Activated naive CD4-positive, alpha-beta T cell treated with anti-CD3 and anti-CD28 coated beads, Interleukin-2, amount 50 U/mL, for 72 hours (primary cell): ENCODE measurements around the gene APOBEC2. TPM values are rescaled to one million over a fixed set of nuclear protein-coding genes. Genes with fewer than 3 reads are reported as not detected.
"Not testable (repeated sequence)": the region's sequence is repeated elsewhere in the genome, so short reads cannot be mapped to it uniquely, and the experiment has no call there.

Experiments used
- ATAC-seq, 2 donors: fragments of 150-1000 bp; cut with Tn5 transposase; 2 replicates each; pipeline ENCODE4 v1.10.0; 2021; ENCODE audit warnings: mild to moderate bottlenecking in 2 of 2, moderate library complexity in 2 of 2
- DNase-seq, 2 donors: peaks; one replicate each; pipeline ENCODE4 v3.0.0; 2021 to 2022; ENCODE audit warnings: low spot score in 2 of 2
- H3K27ac Mint-ChIP-seq, 2 donors: one replicate each; pipeline ENCODE4 v1.8.0; 2022; ENCODE audit warnings: mild to moderate bottlenecking in 2 of 2, mixed read lengths in 2 of 2
- H3K36me3 Mint-ChIP-seq, 2 donors: one replicate each; pipeline ENCODE4 v1.8.0; 2022; ENCODE audit warnings: mixed read lengths in 2 of 2
- H3K9me3 Mint-ChIP-seq, 2 donors: one replicate each; pipeline ENCODE4 v1.8.0; 2022; ENCODE audit warnings: mixed read lengths in 2 of 2
- total RNA-seq, 2 donors: library from RNA; stranded (reverse); gene quantifications; one replicate each; pipeline ENCODE4 v1.2.3, GENCODE V29; 2022

APOBEC2 gene
- total RNA-seq: not detected

- H3K9me3 Mint-ChIP-seq: no peaks in the 10 kb centered on the region
- peaks cover 6 to 11% of the 10 kb centered on the region in 2 donors for H3K36me3 Mint-ChIP-seq
- peak within 1 kb of the TSS; percentile 69 to 78 for H3K27ac Mint-ChIP-seq
- DNase-seq: no peak
- no peak for ATAC-seq
Observed at GRCh38 chr6:41053041-41053440, at the start of gene APOBEC2. Gene APOBEC2, plus strand, starts transcription at chr6:41053202. Its CDS starts 146 bp downstream, at chr6:41053348.

GRCh38 chr6:41006217-41006616 is 46.8 kb upstream of the APOBEC2 start:
- H3K27ac Mint-ChIP-seq, H3K36me3 Mint-ChIP-seq, H3K9me3 Mint-ChIP-seq: not testable (repeated sequence)
- peak; percentile 68 to 78 for ATAC-seq
- DNase-seq: peak in 1 of 2 donors; percentile 69

GRCh38 chr6:41006980-41007379 is 46.0 kb upstream of the APOBEC2 start:
- not testable (repeated sequence) for H3K36me3 Mint-ChIP-seq, DNase-seq, H3K9me3 Mint-ChIP-seq, ATAC-seq, H3K27ac Mint-ChIP-seq

GRCh38 chr6:41008011-41008410 is 45.0 kb upstream of the APOBEC2 start:
- Mint-ChIP-seq H3K36me3 (no peaks in the 10 kb centered on the region), H3K9me3 (no peaks in the 10 kb centered on the region), H3K27ac (no peak overlapping the region)
- DNase-seq (no peak), ATAC-seq (no peak)

- no peak for ATAC-seq
Observed at GRCh38 chr6:41009669-41010068, 43.3 kb upstream of the APOBEC2 start.

DNA sequence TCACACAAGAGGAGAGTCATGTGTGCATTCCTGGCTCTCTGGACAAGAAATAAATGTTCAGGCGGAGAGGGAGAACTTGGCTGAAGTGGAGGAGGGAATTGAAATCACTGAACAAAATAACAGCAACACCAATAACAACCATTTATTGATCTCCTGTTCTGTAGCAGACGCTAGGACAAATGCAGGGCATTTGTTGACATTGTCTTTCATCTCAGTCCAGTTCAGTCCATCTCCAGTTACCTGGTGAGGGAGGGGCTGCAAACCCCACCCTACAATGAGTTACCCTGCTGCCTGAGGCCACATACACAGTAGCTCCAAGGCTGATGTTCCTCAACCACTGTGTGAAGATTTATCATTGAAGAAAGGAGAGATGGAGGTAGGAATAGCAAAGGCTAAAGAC is 41.3 kb upstream of the APOBEC2 start:
- no peaks in the 10 kb centered on the region for H3K36me3 Mint-ChIP-seq
- DNase-seq (no peak), ATAC-seq (no peak)
- no peaks in the 10 kb centered on the region for H3K9me3 Mint-ChIP-seq
- H3K27ac Mint-ChIP-seq: no peak overlapping the region

More at GRCh38 chr6:41009669-41010068, 43.3 kb upstream of the APOBEC2 start:
- Mint-ChIP-seq H3K27ac (no peak overlapping the region), H3K36me3 (no peaks in the 10 kb centered on the region), H3K9me3 (no peaks in the 10 kb centered on the region)
- no peak for DNase-seq

DNA sequence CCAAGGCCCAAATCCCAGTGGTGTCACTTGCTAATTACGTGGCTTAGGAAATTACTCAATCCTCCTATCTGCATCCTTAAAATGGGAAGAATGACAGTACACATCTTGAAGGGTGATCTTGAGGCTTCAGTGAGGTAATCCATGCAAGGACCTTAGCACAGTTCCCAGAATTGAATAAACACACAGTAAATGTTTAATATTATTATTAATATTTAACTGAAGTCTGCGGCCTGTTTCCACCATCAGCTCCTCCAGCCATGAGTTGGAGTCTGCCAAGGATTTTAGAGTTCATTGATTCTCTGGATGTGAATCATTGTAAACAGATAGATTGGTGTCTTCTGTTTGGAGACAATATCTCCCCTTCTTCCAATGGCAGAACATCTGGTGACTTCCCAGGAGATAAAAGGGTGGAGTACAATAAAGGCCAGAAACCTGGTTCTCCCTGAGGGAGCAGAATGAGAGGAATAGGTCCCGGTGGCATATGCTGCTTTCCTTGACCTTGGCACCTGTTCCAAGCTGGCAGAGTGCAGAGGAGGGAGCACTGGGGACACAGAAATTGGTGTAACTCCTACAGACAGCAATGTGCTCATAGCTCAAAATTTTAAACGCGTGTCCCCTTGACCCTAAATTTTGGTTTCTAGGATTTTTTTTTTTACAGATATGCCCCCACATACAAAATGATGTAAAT is 39.4 kb upstream of the APOBEC2 start:
- ATAC-seq: no peak
- H3K27ac Mint-ChIP-seq: no peak overlapping the region
- H3K9me3 Mint-ChIP-seq: no peaks in the 10 kb centered on the region
- DNase-seq: no peak
- H3K36me3 Mint-ChIP-seq: no peaks in the 10 kb centered on the region

DNA sequence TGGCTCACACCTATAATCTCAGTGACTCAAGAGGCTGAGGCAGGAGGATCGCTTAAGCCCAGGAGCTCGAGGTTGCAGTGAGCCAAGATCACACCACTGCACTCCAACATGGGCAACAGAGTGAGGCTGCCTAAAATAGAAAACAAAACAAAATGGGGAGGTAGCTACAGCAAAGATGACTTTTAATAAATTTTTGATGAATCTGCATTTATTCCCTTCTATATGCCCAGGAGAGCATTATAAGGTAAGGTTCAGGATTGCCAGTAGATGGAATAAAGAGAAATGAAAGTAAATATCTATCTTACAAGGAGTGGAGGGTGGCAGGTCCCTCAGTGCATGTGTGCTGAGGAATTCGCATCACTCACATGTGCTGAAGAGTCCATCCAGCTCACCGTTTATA is 38.2 kb upstream of the APOBEC2 start:
- H3K36me3 Mint-ChIP-seq: no peaks in the 10 kb centered on the region
- DNase-seq: no peak
- H3K9me3 Mint-ChIP-seq: no peaks in the 10 kb centered on the region
- ATAC-seq: no peak
- H3K27ac Mint-ChIP-seq: no peak overlapping the region

DNA sequence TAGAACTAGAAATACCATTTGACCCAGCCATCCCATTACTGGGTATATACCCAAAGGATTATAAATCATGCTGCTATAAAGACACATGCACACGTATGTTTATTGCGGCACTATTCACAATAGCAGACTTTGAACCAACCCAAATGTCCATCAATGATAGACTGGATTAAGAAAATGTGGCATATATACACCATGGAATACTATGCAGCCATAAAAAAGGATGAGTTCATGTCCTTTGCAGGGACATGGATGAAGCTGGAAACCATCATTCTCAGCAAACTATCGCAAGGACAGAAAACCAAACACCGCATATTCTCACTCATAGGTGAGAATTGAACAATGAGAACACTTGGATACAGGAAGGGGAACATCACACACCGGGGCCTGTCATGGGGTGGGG is 37.1 kb upstream of the APOBEC2 start:
- not testable (repeated sequence) for ATAC-seq, H3K36me3 Mint-ChIP-seq, H3K9me3 Mint-ChIP-seq, DNase-seq, H3K27ac Mint-ChIP-seq

DNA sequence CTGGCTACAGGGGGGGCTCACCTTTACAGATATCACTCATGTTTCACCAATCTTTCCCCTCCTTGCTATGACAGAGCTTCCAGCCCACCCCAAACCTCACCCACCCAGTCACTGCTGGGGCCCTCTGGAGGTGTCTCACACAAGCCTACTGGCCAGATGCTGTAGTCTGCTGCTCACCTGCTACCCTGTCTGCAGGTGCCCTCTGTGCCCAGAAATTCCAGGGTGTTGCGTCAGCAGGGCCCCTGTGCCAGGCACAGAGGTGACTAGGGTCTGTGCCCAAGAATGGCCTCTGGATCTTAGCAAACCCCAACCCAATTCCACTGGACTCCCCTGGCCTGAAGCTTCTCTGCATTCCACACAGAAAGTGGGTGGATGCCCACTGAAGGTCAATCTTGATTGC is 35.3 kb upstream of the APOBEC2 start:
- H3K27ac Mint-ChIP-seq: no peak overlapping the region
- no peaks in the 10 kb centered on the region for H3K9me3 Mint-ChIP-seq
- DNase-seq (no peak), ATAC-seq (no peak)
- no peaks in the 10 kb centered on the region for H3K36me3 Mint-ChIP-seq

DNA sequence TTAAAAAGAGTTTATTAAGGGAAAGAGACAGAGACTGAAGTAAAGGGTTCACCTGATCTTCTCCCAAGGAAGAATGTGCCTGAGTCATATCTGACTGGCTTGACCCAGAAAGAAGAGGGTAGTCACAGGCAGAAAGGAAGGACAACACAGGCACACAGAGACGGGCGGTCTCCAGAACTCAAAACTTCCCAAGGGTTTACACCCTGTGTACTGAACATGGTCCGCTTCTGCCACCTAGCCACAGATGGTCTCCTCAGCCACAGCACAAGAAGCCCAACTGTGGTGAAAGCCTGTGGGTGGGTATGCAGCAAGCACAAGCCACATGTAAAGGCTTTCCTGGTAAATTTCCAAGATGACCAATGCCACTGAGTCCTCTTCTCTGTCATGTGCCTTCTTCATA is 31.2 kb upstream of the APOBEC2 start:
- Mint-ChIP-seq H3K36me3 (no peaks in the 10 kb centered on the region), H3K9me3 (no peaks in the 10 kb centered on the region), H3K27ac (no peak overlapping the region)
- DNase-seq (no peak), ATAC-seq (no peak)

GRCh38 chr6:41022294-41022693 is 30.7 kb upstream of the APOBEC2 start:
- Mint-ChIP-seq H3K27ac (no peak overlapping the region), H3K9me3 (no peaks in the 10 kb centered on the region), H3K36me3 (no peaks in the 10 kb centered on the region)
- no peak for DNase-seq
- ATAC-seq: no peak

- Mint-ChIP-seq H3K36me3 (no peaks in the 10 kb centered on the region), H3K27ac (no peak overlapping the region), H3K9me3 (no peaks in the 10 kb centered on the region)
- DNase-seq (no peak), ATAC-seq (no peak)
Observed at GRCh38 chr6:41023114-41023513, 29.9 kb upstream of the APOBEC2 start.

DNA sequence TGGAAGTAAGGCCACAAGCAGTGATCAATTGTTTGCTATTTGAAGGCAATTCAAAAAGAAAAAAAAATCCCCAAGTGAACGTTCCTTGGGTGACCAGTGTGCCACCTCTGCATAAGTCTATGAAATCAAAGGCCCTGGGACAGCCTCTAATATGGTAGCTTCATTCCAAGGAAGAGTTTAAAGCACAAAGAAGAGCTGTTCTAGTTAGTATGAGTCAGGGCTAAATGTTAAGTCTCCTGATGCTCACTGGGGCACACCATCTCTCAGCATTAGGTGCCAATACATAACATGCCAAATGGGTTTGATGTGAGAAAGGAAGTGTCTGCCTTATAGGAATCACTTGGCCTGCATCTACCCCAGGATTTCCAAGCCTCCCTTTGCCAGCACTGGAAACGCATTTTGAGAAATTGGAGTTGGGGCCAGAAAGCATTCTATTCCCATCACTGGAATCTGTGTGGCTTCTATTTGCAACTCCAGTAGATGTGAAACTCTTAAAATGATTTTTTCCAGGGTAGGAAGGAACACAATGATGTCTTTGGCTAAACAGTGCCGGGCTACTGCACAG is 27.0 kb upstream of the APOBEC2 start:
- Mint-ChIP-seq H3K27ac (no peak overlapping the region), H3K9me3 (no peaks in the 10 kb centered on the region), H3K36me3 (no peaks in the 10 kb centered on the region)
- ATAC-seq (no peak), DNase-seq (no peak)

DNA sequence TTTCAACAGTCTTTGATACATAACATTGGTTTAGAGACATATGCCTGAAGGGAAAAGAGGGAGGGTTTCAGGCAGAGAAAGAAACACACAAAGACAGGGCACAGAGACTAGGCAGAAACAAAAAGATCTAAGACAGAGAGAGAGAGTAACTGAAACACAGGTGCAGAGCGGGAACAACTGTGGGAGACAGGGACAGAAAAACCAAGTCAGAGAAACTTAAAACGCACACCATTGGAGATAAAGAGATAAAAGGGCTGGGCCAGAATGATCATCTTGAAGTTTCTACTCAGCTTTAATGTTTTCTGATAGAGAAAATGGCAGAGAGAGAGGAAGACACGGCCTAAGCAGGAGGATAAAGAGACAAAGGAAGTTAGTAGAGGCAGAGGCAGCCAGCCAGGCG is 25.8 kb upstream of the APOBEC2 start:
- H3K36me3 Mint-ChIP-seq: no peaks in the 10 kb centered on the region
- ATAC-seq (no peak), DNase-seq (no peak)

DNA sequence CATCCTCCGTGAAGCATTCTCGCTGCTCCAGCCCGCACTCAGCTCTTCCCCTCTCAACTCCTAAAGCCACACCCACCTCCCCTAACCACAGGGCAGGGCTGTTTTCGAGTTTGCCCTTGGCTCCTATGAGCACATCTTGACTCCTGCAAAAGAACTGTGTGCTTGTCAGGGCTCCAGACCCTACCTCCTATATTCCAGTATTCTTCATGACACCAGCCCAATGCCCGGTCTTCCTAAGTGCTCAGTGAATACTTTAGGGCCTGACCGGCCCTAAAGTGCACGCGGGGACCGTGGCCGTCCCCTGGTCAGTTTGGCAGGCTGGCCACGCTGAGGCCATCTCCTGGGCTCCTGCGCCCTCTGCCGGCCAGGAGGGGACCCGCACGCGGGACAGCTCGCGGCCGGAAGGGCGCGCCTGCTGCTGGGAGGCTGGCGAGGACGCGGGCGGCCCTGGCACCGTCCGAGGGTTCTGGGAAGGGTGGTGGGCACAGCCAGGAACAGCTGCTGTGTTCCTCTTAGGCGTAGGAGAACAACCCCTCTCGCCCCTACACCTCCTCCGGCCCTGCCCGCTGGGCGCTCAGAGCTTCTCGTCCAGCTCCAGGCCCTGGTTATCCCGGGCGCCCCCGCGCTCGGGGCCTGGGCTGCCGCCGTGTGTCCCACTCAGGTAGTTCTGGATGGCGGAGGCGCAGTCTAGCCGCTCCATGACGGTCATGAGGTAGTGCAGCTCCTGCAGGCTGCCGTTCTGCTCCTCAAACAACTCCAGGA is 25.0 kb upstream of the APOBEC2 start:
- DNase-seq: peak; percentile 86 to 91
- Mint-ChIP-seq H3K9me3 (no peaks in the 10 kb centered on the region), H3K36me3 (no peaks in the 10 kb centered on the region), H3K27ac (peak overlapping the region; percentile 77 to 96)
- ATAC-seq: peak; percentile 90

More for the DNA sequence above, 25.8 kb upstream of the APOBEC2 start:
- Mint-ChIP-seq H3K27ac (peak overlapping the region; percentile 77 to 96), H3K9me3 (no peaks in the 10 kb centered on the region)

DNA sequence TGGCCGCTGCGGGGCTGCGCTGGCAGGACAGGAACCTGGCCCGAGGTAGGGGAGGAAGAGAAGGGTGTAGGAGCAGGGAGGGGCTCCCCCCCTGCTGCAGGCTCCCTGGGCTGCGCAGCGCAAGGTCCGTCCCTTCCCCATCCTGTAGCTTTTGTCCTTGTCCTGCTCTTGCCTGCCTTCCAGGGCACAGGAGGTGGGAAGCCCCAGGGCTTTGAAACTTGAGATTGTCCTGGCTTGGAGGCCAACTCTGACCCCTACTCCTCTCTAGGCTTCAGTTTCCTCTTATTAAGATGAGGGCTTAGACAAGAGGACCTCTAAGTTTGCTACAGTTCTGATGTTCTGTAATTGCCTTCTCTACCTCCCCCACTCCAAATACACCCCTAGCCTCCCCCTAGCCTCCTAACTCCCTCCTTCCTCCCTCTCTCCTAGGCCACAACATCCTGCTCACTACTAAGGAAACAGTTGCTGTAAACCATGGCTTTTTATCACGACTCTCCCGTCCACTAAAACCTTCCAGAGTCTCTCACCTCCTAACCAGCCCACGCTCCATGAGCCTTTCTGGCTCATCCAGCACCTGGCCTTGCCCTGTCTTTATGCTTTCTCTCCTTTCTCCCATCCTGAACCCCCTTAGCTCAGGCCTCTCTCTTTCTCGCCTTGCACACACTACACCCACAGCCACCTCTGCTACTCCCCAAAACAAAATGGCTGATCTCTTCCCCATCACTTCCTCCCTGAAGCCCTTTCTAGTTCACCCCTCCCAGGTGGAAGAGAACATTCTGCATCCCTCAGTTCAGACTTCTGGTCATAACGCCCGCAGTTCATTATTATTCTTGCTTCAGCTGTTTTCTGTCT is 24.2 kb upstream of the APOBEC2 start:
- no peaks in the 10 kb centered on the region for H3K9me3 Mint-ChIP-seq
- H3K27ac Mint-ChIP-seq: peak overlapping the region; percentile 77 to 90
- no peaks in the 10 kb centered on the region for H3K36me3 Mint-ChIP-seq
- DNase-seq (peak in 1 of 2 donors; percentile 11), ATAC-seq (peak; percentile 39 to 68)
